GM18511 (cell line): Measurements from ENCODE around the gene NRXN2.
A peak's percentile ranks its signal among the peaks of the same experiment; 100 is the strongest.
"Not testable (repeated sequence)": the region's sequence is repeated elsewhere in the genome, so short reads cannot be mapped to it uniquely, and the experiment has no call there.

Experiments
- ATAC-seq: cut with Tn5 transposase; IDR thresholded peaks from one replicate; pipeline ENCODE4 v1.9.1; 2021; ENCODE audit warnings: mild to moderate bottlenecking, moderate library complexity; ENCODE audit not compliant: unreplicated experiment

The NRXN2 gene

GRCh38 chr11:64677441-64678023, 45.5 kb downstream of the NRXN2 start:
- ATAC-seq, result no peak

GRCh38 chr11:64676261-64676615, 46.8 kb downstream of the NRXN2 start:
- ATAC-seq, result peak; percentile 11

- peak; percentile 50 for ATAC-seq
Measured at GRCh38 chr11:64675450-64676260, 47.3 kb downstream of the NRXN2 start.

- ATAC-seq, result peak; percentile 67
Measured at GRCh38 chr11:64674774-64675173, 48.2 kb downstream of the NRXN2 start.

- no peak for ATAC-seq
Measured at GRCh38 chr11:64673279-64673678, 49.7 kb downstream of the NRXN2 start.

GRCh38 chr11:64672875-64673274, 50.1 kb downstream of the NRXN2 start:
- no peak for ATAC-seq

GRCh38 chr11:64670975-64671374, 52.0 kb downstream of the NRXN2 start:
- ATAC-seq, result no peak

- no peak for ATAC-seq
Measured at GRCh38 chr11:64667154-64667745, 55.7 kb downstream of the NRXN2 start.

GRCh38 chr11:64665411-64665821, 57.6 kb downstream of the NRXN2 start:
- no peak for ATAC-seq

- ATAC-seq, result not testable (repeated sequence)
Measured at GRCh38 chr11:64664236-64664870, 58.6 kb downstream of the NRXN2 start.

- ATAC-seq, result no peak
Measured at GRCh38 chr11:64663656-64664055, 59.3 kb downstream of the NRXN2 start.

GRCh38 chr11:64661614-64662013, 61.4 kb downstream of the NRXN2 start:
- no peak for ATAC-seq

GRCh38 chr11:64661146-64661545, 61.9 kb downstream of the NRXN2 start:
- ATAC-seq, result no peak

- no peak for ATAC-seq
Measured at GRCh38 chr11:64660706-64661105, 62.3 kb downstream of the NRXN2 start.

GRCh38 chr11:64660205-64660604, 62.8 kb downstream of the NRXN2 start:
- ATAC-seq, result no peak

- ATAC-seq, result no peak
Measured at GRCh38 chr11:64659417-64660144, 63.4 kb downstream of the NRXN2 start.

GRCh38 chr11:64658265-64658664, 64.7 kb downstream of the NRXN2 start:
- ATAC-seq, result no peak

- ATAC-seq, result no peak
Measured at GRCh38 chr11:64656862-64657261, 66.1 kb downstream of the NRXN2 start.

GRCh38 chr11:64655941-64656601, 66.9 kb downstream of the NRXN2 start:
- ATAC-seq, result no peak

- ATAC-seq, result no peak
Measured at GRCh38 chr11:64654958-64655541, 67.9 kb downstream of the NRXN2 start.
